HG03097 (cell line): ENCODE results near the gene SIGLEC12.
"Not testable (repeated sequence)": the region's sequence is repeated elsewhere in the genome, so short reads cannot be mapped to it uniquely, and the experiment has no call there.

Experiments
- ATAC-seq: cut with Tn5 transposase; IDR thresholded peaks from one replicate; pipeline ENCODE4 v1.9.1; 2021; ENCODE audit not compliant: unreplicated experiment, low FRiP score

SIGLEC12 gene

DNA sequence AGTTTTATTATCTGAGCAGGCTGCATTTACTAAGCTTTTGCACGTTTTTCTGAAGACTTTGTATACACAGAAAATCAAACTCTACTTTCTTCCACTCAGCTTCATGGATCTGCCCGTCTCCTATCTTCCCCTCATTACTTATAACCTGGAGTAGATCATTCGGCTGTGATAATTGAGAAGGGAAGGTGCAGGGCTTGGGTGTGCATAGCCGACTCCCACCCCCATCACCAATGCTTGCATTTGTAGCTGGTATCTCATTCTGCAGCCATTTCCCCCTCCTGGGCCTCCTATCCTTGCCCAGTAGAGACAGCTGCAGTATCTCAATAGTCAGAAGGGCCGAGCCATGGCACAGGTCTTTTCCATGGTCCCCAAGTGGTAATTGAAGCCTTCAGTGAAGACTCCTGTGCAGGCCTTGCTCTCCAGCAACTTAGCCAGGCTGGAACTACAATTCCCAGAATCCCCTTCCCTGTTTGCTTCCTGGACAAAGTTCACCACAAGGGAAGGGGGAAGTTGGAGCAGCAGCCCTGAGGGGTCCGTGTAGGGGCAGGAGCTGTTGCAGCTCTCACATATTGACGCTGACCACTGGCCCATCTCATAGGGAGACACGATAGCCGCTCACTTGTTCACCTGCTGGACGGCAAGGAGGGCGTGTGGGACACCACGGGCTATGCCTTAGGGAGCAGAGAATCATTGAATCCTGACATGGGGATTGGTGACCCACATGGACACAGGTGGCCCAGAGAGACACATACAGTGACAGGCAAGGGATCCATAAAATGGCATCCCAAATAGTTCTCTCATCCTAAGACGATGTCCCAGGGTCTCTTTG is 41.2 kb downstream of the SIGLEC12 start:
- no peak for ATAC-seq

DNA sequence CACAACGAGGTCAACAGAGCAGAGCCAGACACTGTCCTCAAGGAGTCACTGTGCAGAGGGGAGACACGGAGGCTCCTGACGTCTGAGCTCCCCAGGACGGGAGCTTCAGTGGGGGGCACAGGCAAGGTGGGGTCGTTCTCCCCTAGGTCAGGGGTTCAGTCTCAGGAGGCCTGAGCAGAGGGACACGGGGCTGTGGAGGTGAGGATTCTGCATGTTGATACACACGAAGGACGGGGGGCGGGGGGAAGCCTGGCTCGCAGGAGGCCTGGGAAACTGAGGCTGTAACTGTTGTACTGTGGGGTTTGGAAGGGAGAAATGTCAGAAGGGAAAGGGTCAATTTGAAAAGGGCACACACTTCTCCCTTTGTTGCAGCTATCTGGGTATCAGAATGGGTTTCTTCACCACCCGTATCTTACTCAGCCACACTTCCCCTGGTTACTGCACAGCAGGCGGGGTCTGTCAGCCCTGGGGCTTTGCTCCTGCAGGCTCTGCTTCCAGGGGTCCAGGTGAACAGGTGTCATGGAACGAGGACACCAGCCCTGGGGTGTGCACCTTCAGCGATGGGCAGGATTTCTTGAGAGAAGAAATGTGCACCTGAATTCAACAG is 42.6 kb downstream of the SIGLEC12 start:
- ATAC-seq: no peak

DNA sequence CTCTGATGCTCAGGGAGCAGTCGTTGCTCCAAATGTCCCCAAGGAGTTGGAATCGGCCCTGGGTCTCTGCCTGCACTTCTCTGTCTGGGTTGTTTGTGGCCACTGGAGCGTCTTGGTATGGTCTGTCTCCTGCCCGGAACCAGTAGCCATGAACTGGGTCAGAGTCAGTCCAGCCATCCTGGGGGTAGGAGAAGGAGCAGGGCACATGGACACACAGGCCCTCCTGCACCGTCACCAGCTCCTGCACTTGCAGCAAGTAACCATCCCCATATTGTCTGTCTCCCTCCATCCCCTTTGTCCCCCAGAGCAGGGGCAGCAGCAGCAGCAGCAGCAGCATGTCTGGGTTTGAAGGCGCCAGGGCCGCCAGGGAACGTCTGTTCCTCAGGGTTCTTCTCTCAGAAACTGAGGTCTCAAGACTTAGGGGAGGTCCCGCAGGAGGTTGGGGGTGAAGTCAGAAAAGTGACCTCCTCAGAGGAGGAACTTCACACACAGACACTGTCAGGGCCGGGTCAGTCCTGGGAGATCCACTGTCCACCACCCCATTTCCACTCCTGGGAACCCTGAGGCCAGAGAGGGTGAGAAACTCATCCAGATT is 43.5 kb downstream of the SIGLEC12 start, which contains the start of gene SIGLEC8:
Gene SIGLEC8, minus strand, starts transcription at position 404 of the 595 bp plus-strand sequence. Its CDS starts 67 bp downstream, at position 337.
- ATAC-seq: no peak

DNA sequence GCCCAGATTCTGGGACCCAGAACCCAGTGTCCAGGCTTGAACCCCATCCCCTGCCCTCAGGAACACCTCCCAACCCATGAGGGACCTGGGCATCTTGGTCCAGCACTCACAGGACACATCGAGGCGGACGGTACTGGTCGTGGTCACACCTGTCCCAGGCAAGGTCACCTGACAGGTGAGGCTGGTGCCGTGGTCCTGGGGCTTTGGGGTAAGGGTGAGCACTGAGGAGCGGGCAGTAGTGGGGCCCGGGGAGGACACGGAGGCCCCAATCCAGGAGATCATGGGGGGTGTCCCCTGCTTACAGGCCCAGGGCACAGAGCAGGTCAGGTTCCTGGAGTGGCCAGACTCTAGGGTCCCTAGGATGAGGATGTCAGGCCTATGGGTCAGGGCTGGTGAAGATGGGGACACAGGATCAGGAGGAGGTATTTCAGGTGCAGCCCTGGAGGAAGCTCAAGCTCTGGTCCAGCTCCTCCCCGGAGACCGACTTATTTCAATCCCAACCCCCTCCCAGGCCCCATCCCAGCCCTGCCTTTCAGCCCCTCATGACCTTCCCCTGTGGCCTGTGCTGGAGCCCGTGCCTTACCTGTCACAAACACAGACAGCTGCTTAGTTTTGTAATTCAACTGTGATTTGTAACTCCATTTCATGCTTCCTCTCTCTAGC is 44.1 kb downstream of the SIGLEC12 start:
- ATAC-seq: no peak

DNA sequence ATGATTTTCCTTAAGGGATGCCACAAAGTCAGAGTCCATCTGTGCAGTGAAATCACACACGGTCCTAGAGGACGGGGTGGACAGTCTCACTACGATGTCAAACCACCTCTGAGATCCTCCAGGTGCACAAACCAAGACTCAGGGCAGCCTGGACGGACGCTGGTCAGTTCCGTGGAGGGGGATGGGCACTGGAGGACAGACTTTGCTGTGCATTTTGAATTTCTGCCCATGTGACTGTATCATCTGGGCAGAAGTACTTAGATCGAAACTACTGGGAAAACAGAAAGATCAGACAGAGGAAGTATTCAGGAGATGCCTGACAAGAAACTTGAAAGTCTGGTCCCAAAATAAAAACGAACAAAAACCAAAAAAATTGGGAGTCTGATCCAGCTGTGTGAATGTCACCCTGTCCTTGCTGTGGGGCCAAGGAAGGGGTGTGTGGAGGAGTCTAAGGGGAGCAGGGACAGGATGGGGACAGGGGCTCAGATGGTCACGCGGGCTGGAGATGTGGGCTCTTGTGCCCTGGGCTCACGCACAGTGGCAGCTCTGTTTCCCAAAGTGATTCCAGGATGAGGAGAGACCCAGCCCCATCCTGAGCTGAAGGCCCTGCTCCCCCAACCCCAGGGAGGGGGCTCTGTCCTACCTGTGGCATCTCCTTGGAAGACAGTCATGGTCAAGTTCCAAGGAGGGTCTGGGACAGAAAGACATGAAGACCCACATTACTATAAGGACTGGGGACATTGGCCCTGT is 44.9 kb downstream of the SIGLEC12 start:
- ATAC-seq: no peak

DNA sequence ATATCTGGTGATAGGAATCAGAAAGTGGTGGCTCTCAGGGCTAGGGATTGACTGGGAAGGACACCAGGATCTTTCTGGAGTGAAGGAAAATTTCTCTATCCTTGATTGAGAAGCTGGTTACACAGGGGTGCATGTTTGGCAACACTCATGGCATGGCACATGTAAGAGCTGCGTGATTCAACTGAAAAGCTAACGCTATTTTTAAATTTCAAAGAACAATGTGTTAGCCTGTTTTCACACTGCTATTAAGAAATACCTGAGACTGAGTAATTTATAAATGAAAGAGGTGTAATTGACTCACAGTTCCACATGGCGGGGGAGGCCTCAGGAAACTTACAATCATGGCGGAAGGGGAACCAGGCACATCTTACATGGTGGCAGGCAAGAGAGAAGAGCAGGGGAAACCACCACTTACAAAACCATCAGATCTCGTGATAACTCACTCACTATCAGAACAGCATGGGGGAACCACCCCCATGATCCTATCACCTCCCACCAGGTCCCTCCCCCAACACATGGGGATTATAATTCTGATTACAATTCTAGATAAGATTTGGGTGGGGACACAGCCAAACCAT is 50.8 kb downstream of the SIGLEC12 start:
- no peak for ATAC-seq

DNA sequence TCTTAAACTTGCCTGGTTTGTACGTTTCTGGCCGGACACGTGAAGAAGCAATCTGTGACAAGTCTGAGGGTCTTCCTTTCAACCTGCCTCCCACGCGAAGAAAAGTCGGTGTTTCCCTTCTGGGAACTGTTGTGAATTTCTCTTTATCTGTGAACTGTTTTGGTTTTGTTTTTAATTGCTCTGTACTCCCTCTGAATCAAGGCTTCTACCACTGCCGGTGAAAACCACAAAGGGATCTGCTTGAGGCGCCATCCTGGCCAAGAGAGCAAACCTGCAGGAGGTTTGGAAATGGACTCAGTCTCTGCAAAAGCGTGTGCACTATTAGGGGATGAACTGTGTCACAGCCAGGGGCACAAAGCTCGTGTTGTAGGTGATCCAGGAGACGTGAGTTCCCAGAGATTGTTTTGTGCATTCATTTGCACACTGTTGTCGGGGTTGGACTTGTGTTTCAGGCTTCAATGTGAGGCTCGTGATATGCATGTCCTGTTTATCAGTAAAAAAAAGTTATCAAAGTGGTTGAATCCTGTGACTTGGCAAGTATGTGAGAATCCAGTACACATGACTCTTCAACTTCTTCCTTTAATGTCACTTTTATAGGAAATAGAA is 53.1 kb downstream of the SIGLEC12 start:
- ATAC-seq: no peak

DNA sequence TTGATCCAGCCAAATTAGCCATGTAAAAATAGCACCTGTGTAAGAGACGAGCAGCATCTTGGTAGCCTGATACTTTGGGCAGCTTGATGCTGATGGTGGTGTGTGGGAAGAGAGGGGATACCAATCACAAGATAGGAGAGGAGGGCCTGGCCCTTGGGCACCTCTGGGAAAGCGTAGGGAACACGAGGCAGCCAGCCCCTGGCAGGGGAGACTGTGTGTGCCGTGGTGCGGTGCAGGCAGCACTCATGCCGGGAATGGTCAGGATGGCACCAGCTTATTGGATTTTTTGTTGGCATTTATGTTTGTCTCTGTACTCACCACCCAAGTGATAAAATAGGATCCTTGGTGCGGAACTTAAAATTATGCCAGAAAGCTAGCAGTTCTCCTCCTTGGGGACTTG is 53.6 kb downstream of the SIGLEC12 start:
- ATAC-seq: no peak

DNA sequence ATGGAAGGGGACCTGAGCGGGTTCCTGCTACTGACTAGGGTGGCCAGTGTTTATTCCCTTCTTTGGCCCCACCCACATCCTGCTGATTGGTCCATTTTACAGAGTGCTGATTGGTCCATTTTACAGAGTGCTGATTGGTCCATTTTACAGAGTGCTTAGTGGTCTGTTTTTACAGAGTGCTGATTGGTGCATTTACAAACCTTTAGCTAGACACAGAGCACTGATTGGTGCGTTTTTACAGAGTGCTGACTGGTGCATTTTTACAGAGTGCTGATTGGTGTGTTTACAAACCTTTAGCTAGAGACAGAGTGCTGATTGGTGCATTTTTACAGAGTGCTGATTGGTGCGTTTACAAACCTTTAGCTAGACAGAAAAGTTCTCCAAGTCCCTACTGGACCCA is 54.1 kb downstream of the SIGLEC12 start:
- ATAC-seq: not testable (repeated sequence)

DNA sequence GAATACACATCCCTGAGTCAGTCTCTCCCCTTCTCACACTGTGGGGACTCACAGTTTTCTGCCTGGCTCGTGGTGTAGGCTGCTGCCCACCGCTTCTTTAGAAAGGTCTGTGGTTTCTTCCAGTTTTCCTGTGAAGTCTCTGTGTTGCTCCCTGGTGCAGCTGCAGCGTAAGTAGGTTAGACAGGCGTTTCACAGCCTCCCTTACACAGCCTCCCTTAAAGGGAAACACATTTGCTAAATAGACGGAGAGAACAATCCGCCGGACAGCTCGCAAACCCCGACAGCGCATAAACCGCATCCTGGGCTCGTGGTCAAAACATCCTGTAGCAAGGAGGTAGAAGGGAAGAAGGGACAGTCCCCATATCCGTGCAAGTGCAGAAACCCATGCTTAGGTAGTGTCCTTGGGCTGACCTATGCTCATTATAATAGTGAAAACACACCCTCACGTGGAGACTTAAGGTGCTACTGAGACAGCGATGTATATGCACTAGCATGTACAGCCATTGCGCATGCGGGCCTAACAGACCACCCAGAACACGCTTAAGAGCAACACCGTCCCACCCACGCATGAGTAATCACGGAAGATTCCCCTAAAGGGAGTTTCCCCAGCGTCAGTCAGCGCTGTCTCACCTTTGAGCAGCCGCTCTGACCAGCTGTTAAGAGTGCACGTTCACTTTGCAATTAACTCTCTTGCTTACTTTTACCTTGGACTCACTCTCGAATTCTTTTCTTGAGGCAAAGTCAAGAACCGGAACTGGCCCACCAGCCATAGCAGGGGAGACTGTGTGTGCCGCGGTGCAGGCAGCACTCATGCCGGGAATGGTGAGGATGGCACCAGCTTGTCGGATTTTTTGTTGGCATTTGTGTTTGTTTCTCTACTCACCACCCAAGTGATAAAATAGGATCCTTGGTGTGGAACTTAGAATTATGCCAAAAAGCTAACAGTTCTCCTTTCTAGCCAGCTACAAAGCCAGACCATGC is 59.9 kb downstream of the SIGLEC12 start:
- peak; percentile 91 for ATAC-seq
